CD4-positive, CD25-positive, alpha-beta regulatory T cell (primary cell): ENCODE results near the gene NKD1. TPM values are rescaled to one million over a fixed set of nuclear protein-coding genes. Genes with fewer than 3 reads are reported as not detected.

Experiments used
- ATAC-seq, 2 donors: fragments of 150-1000 bp; cut with Tn5 transposase; one replicate each; pipeline ENCODE4 v1.10.0; 2021; ENCODE audit warnings: low read depth in 2 of 2, moderate number of reproducible peaks in 2 of 2, moderate library complexity in 1 of 2
- DNase-seq, 3 donors: peaks; one replicate each; pipeline versions ENCODE4 v3.0.0 to v3.0.0-alpha.2; 2012 to 2022; ENCODE audit warnings: mixed read lengths in 1 of 3
- H3K27ac ChIP-seq: one replicate; pipeline ENCODE4 v1.7.0; 2013; ENCODE audit warnings: mild to moderate bottlenecking, low read length; ENCODE audit not compliant: insufficient read depth, poor library complexity, severe bottlenecking
- H3K27me3 ChIP-seq: one replicate; pipeline ENCODE4 v1.7.0; 2013; ENCODE audit warnings: low read length; ENCODE audit not compliant: control insufficient read depth, insufficient read depth
- H3K36me3 ChIP-seq: one replicate; pipeline ENCODE4 v1.7.0; 2013; ENCODE audit warnings: mild to moderate bottlenecking, low read length, moderate library complexity; ENCODE audit not compliant: control insufficient read depth, insufficient read depth
- H3K4me1 ChIP-seq: 2 replicates; pipeline ENCODE4 v1.7.0; 2013; ENCODE audit warnings: mild to moderate bottlenecking, low read length; ENCODE audit not compliant: insufficient read depth, control insufficient read depth, poor library complexity, severe bottlenecking
- H3K4me3 ChIP-seq: one replicate; pipeline ENCODE4 v1.7.0; 2013; ENCODE audit warnings: low read depth, mild to moderate bottlenecking, low read length, moderate library complexity
- H3K9me3 ChIP-seq, 2 experiments: 1 replicate in 1 of 2; 2 replicates in 1 of 2; pipeline ENCODE4 v1.7.0; 2013; ENCODE audit warnings: low read length in 2 of 2, mild to moderate bottlenecking in 1 of 2, moderate library complexity in 1 of 2; ENCODE audit not compliant: control insufficient read depth in 2 of 2
- H3K27ac Mint-ChIP-seq, 3 donors: one replicate each; pipeline ENCODE4 v1.8.0; 2020 to 2022; ENCODE audit warnings: mild to moderate bottlenecking in 3 of 3, mixed read lengths in 3 of 3, moderate library complexity in 2 of 3
- H3K27me3 Mint-ChIP-seq: one replicate; pipeline ENCODE4 v1.8.0; 2022; ENCODE audit warnings: mild to moderate bottlenecking, mixed read lengths
- H3K36me3 Mint-ChIP-seq: one replicate; pipeline ENCODE4 v1.8.0; 2020; ENCODE audit warnings: mixed read lengths
- H3K4me1 Mint-ChIP-seq, 4 donors: one replicate each; pipeline ENCODE4 v1.8.0; 2020 to 2022; ENCODE audit warnings: mixed read lengths in 4 of 4, mild to moderate bottlenecking in 1 of 4
- H3K4me3 Mint-ChIP-seq, 4 donors: one replicate each; pipeline ENCODE4 v1.8.0; 2020 to 2022; ENCODE audit warnings: mild to moderate bottlenecking in 4 of 4, mixed read lengths in 4 of 4, moderate library complexity in 3 of 4
- H3K9me3 Mint-ChIP-seq, 7 donors: one replicate each; pipeline ENCODE4 v1.8.0; 2020 to 2022; ENCODE audit warnings: mixed read lengths in 7 of 7, mild to moderate bottlenecking in 3 of 7, moderate library complexity in 2 of 7
- polyA plus RNA-seq, 4 donors: library from polyadenylated mRNA; unstranded; fragments of 300-500 nt; fragmentation: Illumina TruSeq; gene quantifications; one replicate each; pipeline ENCODE4 v1.2.3, GENCODE V29; 2021
- total RNA-seq: library from RNA; stranded (reverse); gene quantifications from one replicate; pipeline ENCODE4 v1.2.3, GENCODE V29; 2022

Gene NKD1
- total and polyA plus RNA-seq, 5 donors from 2014 or later: 0.10 to 2.4 (median 0.65) TPM; not detected in 1

DNA sequence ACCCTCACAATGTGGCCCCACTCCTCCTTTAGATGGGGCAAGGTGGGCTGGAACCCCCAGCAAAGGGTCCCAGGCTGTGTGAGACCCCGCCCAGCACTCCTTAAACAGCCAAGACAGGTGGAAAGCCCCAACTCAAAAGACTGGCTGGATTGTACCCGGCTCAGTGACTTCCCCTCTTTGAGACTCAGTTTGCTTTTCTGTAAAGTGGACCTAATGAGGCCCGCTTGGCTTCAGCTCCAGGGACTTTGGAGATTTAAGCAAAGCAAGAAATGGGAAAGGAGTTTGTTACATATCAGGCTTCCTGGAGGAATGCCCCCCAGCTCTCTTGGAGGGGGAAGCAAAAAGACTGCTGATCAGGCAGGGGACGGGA lies 93.6 kb downstream of the NKD1 start:
- no peak for ATAC-seq
- Mint-ChIP-seq H3K9me3 (no peaks in the 10 kb centered on the region), H3K27ac (no peak overlapping the region), H3K4me3 (no peak overlapping the region), H3K36me3 (peaks cover 2% of the 10 kb centered on the region), H3K4me1 (peaks cover 0 to 6% (median 4%) of the 10 kb centered on the region in 4 donors), H3K27me3 (no peaks in the 10 kb centered on the region)
- no peak overlapping the region for H3K27ac ChIP-seq
- H3K9me3 ChIP-seq: no peaks in the 10 kb centered on the region
- no peaks in the 10 kb centered on the region for H3K36me3 ChIP-seq
- no peaks in the 10 kb centered on the region for H3K27me3 ChIP-seq
- no peaks in the 10 kb centered on the region for H3K4me1 ChIP-seq
- no peak for DNase-seq
- no peak overlapping the region for H3K4me3 ChIP-seq

DNA sequence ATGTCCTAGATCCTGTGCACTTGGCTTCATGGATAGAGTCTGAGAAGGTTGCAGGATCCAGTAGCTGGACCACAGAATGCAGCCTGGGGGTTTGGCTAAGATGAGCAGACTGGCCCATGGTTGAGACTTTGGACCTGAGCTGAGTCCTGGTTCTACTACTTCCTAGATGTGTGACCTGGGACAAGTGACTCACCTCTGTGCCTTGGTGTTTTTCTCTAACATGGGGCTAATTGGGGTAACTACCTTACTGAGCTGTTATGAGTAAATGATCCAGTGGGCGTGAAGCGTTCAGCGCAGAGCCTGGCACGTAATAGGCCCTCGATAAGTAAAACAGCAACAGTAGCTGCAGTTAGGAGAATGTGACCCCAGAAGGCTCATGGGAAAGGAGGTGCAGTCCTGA lies 94.2 kb downstream of the NKD1 start:
- no peaks in the 10 kb centered on the region for H3K36me3 Mint-ChIP-seq
- H3K27me3 Mint-ChIP-seq: no peaks in the 10 kb centered on the region
- no peaks in the 10 kb centered on the region for H3K9me3 ChIP-seq
- H3K27me3 ChIP-seq: no peaks in the 10 kb centered on the region
- no peaks in the 10 kb centered on the region for H3K36me3 ChIP-seq
- ATAC-seq (no peak), DNase-seq (no peak)
- peaks cover 0 to 6% (median 3%) of the 10 kb centered on the region in 4 donors for H3K4me1 Mint-ChIP-seq
- H3K27ac Mint-ChIP-seq: no peak overlapping the region
- H3K27ac ChIP-seq: no peak overlapping the region
- no peaks in the 10 kb centered on the region for H3K4me1 ChIP-seq
- no peak overlapping the region for H3K4me3 ChIP-seq
- no peak overlapping the region for H3K4me3 Mint-ChIP-seq
- H3K9me3 Mint-ChIP-seq: no peaks in the 10 kb centered on the region

DNA sequence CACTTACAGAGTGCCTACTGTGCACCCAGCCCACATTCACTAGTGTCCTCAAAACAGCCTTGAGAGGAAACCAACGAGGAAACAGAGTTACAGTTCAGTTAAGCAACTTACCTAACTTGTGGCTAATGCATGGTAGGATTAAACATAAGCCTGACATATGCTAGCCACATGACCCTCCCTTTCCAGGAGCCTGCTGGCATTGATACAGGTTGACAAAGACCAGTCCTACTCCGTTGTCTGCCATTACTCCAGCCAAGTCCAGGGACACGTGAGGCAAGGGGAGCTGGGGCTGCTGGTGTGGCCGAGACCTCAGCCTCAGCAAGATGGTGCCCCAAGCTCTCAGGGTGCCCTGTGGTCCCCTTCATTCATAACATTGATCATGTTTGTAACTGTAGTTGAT lies 95.0 kb downstream of the NKD1 start:
- Mint-ChIP-seq H3K4me3 (no peak overlapping the region), H3K9me3 (no peaks in the 10 kb centered on the region), H3K27ac (no peak overlapping the region), H3K27me3 (no peaks in the 10 kb centered on the region), H3K4me1 (peaks cover 0 to 6% (median 3%) of the 10 kb centered on the region in 4 donors), H3K36me3 (peaks cover 1% of the 10 kb centered on the region)
- Histone ChIP-seq H3K4me3 (no peak overlapping the region), H3K36me3 (no peaks in the 10 kb centered on the region), H3K27me3 (no peaks in the 10 kb centered on the region), H3K4me1 (no peaks in the 10 kb centered on the region), H3K9me3 (no peaks in the 10 kb centered on the region), H3K27ac (no peak overlapping the region)
- DNase-seq (no peak), ATAC-seq (no peak)

DNA sequence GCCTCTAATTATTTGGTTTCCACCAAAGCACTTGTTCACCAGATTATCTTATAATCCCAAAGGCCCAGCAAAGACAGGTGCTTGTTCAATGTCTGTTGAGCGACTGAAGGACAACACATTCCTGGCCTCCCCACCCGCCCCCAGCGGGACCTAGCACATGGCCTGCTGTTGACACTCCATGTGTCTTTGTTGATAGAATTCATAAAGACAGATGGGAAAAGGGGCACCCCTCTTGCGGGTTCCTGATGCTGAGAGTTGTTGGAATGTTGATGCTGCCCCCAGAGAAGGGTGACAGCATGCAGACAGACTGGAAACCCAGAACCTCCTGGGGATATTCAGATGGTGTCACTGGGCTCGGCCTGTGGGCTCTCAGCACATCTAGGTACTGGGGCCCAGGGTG lies 96.0 kb downstream of the NKD1 start:
- H3K27me3 Mint-ChIP-seq: no peaks in the 10 kb centered on the region

DNA sequence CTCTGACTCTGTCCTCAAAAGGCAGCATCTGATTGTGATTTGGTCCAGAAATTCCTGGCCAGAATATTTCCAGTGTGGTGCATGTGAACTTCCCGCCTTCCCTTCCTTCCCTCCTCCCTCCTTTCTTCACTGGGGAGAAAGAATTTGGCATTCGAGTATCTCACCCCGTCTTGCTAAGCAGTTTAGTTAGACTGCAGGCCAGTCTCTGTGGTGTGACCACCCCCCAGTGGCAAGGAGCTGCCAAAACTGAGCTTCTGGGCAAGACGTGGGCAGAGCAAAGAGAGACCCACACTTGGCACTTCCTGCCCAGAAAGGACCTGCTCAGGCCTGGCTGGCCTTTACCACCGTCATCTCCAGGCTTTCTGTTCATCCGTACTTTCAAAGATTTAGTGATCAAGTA lies 96.5 kb downstream of the NKD1 start:
- H3K27ac Mint-ChIP-seq: peak overlapping the region in 1 of 3 donors; percentile 12
- peak in 1 of 2 donors; percentile 69 for ATAC-seq
- H3K9me3 ChIP-seq: no peaks in the 10 kb centered on the region
- peak in 2 of 3 donors; percentile 50 for DNase-seq
- H3K27me3 ChIP-seq: no peaks in the 10 kb centered on the region
- H3K4me3 ChIP-seq: no peak overlapping the region
- H3K36me3 ChIP-seq: no peaks in the 10 kb centered on the region
- H3K4me3 Mint-ChIP-seq: no peak overlapping the region
- H3K36me3 Mint-ChIP-seq: peaks cover 6% of the 10 kb centered on the region
- peaks cover 0 to 6% (median 5%) of the 10 kb centered on the region in 4 donors for H3K4me1 Mint-ChIP-seq
- no peaks in the 10 kb centered on the region for H3K27me3 Mint-ChIP-seq
- no peaks in the 10 kb centered on the region for H3K9me3 Mint-ChIP-seq
- H3K27ac ChIP-seq: no peak overlapping the region
- no peaks in the 10 kb centered on the region for H3K4me1 ChIP-seq

More for the DNA sequence above, 96.0 kb downstream of the NKD1 start:
- Histone ChIP-seq H3K27ac (no peak overlapping the region), H3K27me3 (no peaks in the 10 kb centered on the region), H3K4me1 (no peaks in the 10 kb centered on the region), H3K9me3 (no peaks in the 10 kb centered on the region), H3K36me3 (no peaks in the 10 kb centered on the region), H3K4me3 (no peak overlapping the region)
- ATAC-seq (no peak), DNase-seq (no peak)
- Mint-ChIP-seq H3K9me3 (no peaks in the 10 kb centered on the region), H3K4me3 (no peak overlapping the region), H3K4me1 (peaks cover 0 to 6% (median 5%) of the 10 kb centered on the region in 4 donors), H3K27ac (no peak overlapping the region), H3K36me3 (peaks cover 6% of the 10 kb centered on the region)

DNA sequence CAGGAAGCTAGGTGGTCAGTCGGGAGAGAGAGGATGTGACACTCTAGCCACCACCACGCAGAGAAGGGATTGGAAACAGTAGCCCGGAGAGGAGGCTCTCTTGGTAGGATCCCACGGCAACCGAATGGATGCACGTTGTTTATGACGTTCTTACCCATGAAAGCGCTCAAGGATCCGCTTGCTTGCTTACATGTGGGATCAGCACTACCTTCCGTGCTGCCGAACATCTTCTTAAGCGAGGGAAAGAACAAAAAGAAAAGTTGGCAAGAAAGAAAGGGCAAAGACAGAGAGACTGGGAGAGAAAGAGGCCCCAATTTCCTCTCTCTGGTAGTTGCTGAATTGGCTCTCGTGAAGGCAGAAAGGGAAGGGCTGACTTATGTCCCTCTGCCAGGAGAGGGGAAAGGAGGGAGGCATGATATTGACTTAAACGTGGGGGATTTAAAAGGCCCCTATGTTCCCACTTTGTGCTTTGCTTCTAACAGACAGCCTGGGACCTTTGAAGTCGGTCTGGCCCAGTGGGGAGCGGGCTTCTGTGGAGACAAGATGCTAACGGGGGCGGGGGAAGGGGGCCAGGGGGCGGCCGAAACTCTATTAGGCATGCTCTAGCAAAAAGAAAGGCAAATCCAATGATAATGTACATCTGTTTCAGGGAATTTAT lies 97.5 kb downstream of the NKD1 start:
- Mint-ChIP-seq H3K27ac (peak overlapping the region in 2 of 3 donors; percentile 42 to 73), H3K36me3 (peaks cover 6% of the 10 kb centered on the region), H3K4me3 (peak overlapping the region in 1 of 4 donors; percentile 38), H3K4me1 (peaks cover 0 to 6% (median 5%) of the 10 kb centered on the region in 4 donors), H3K27me3 (no peaks in the 10 kb centered on the region), H3K9me3 (no peaks in the 10 kb centered on the region)
- ATAC-seq: no peak
- no peaks in the 10 kb centered on the region for H3K4me1 ChIP-seq
- no peaks in the 10 kb centered on the region for H3K36me3 ChIP-seq
- no peaks in the 10 kb centered on the region for H3K27me3 ChIP-seq
- no peak for DNase-seq
- H3K4me3 ChIP-seq: no peak overlapping the region
- H3K9me3 ChIP-seq: no peaks in the 10 kb centered on the region
- no peak overlapping the region for H3K27ac ChIP-seq

DNA sequence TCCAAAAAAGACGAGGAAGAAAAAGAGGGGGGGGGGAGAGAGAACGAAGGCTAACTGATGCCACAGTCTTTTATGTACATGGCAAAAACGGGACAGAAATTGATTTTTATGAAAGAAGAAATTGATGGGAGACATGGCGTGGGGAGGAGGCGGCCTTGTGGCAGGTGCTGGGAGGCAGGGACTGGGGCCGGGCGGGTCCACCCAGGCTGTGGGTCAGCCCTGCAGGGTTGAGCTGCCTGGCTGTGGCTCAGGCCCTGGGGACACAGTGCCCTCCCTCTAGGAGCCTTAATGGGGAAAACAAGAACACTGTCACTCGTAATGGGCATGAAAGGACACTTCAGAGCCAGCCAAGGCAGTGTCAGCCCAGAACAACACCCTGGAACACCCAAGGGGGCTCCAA lies 98.1 kb downstream of the NKD1 start:
- Histone ChIP-seq H3K36me3 (no peaks in the 10 kb centered on the region), H3K4me3 (no peak overlapping the region), H3K27me3 (no peaks in the 10 kb centered on the region), H3K9me3 (no peaks in the 10 kb centered on the region), H3K27ac (no peak overlapping the region), H3K4me1 (no peaks in the 10 kb centered on the region)
- DNase-seq: no peak
- no peak for ATAC-seq
- H3K27me3 Mint-ChIP-seq: no peaks in the 10 kb centered on the region
- H3K27ac Mint-ChIP-seq: no peak overlapping the region
- H3K4me1 Mint-ChIP-seq: peaks cover 0 to 6% (median 5%) of the 10 kb centered on the region in 4 donors
- H3K36me3 Mint-ChIP-seq: peaks cover 6% of the 10 kb centered on the region
- no peak overlapping the region for H3K4me3 Mint-ChIP-seq
- H3K9me3 Mint-ChIP-seq: no peaks in the 10 kb centered on the region

DNA sequence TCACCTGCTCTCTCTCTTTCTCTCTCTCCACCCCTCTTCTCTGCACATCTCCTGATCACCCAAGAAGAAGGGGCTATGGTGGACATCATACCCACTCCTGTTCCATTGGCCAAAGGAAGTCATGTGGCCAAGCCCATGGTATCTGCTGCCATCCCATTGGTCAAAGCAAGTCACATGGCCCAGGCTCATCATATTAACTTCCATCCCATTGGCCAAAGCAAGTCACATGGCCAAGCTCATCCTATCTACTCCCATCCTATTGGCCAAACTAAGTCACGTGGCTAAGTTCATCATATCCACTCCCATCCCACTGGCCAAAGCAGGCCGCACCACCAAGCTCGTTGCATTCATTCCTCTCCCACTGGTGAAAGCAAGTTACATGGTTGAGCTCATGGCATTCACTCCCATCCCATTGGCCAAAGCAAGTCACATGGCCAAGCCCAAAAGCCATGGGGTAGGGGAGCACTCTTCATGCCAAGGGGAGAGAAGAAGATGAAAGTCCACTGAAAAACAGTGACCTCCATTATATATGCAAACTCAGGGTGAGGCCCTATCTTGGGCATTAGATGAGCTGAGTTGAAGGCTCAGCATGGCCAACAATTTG lies 103.7 kb downstream of the NKD1 start:
- no peak for ATAC-seq
- Histone ChIP-seq H3K9me3 (no peaks in the 10 kb centered on the region), H3K27me3 (no peaks in the 10 kb centered on the region), H3K36me3 (no peaks in the 10 kb centered on the region), H3K4me3 (no peak overlapping the region), H3K27ac (no peak overlapping the region), H3K4me1 (no peaks in the 10 kb centered on the region)
- peaks cover 0 to 5% (median 0%) of the 10 kb centered on the region in 4 donors for H3K4me1 Mint-ChIP-seq
- no peaks in the 10 kb centered on the region for H3K27me3 Mint-ChIP-seq
- H3K36me3 Mint-ChIP-seq: peaks cover 18% of the 10 kb centered on the region
- no peak overlapping the region for H3K27ac Mint-ChIP-seq
- no peaks in the 10 kb centered on the region for H3K9me3 Mint-ChIP-seq
- no peak for DNase-seq
- H3K4me3 Mint-ChIP-seq: no peak overlapping the region
